Stimulated activated CD8-positive, alpha-beta memory T cell treated with anti-CD3 and anti-CD28 coated beads, Interleukin-7, amount 100 ng/mL, for 1 hour (primary cell): ENCODE data around the gene SMIM21.

ENCODE experiments used
- DNase-seq, 2 donors: peaks; one replicate each; pipeline ENCODE4 v3.0.0-alpha.2; 2020; ENCODE audit warnings: low read depth in 2 of 2

The SMIM21 gene

DNA sequence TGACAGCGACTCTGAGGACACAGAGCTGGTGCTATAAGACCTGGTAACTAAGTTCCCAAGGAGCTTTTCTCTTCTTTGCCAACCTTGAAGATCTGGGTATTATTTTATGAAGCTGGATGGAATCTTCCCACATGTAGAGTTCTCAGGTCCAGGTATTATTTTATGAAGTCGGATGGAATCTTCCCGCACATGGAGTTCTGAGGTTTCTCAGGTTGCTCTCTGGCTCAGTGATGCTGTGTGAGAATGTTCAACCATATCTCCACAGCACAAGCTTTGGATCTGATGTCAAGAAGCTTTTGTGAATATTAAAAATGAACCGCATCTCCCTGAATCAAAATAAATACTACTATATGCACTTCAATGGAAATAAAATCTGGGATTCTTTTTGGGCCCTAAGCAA, at the start of gene SMIM21:
SMIM21 (minus strand) TSS at position 101 of the 400 bp plus-strand sequence. CDS start 140 bp downstream, outside the sequence.
- DNase-seq, result no peak

DNA sequence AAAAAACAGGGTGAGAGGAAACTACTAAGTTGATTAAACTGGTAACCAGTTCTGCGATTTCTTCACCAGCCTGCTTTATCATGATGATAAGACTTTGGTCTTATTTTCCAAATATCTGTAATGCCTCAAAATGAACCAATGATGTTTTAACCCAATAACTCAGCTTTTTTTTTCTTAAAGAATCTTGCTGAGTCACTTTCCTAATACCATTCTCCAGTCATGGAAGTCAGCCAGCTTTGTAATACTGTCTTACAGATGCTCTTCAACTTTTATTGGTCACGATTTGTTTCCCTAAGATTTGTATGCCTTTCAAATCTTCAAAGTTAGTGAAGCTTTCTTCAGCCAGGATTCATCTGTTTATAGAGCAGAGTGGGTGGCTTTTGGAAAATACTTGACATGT, 47.7 kb upstream of the SMIM21 start:
- no peak for DNase-seq

DNA sequence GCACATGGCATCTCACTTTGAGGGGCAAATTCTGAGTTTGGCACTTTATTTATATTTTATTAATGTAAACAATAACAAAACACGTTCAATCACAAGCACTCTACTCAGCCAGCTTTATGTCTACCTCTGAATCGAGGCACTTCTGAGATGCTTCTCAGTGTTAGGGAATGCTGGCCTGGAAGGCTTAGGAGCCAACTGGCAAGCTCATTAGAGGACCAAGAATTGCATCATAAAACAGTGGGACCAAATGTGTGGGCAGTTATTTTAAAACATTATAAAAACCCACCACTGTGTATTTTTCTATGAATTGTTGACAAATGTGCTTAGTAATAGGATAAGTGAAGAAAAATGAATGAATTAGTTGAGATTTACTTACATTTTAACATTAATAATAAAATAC, 46.8 kb upstream of the SMIM21 start:
- DNase-seq, result no peak

DNA sequence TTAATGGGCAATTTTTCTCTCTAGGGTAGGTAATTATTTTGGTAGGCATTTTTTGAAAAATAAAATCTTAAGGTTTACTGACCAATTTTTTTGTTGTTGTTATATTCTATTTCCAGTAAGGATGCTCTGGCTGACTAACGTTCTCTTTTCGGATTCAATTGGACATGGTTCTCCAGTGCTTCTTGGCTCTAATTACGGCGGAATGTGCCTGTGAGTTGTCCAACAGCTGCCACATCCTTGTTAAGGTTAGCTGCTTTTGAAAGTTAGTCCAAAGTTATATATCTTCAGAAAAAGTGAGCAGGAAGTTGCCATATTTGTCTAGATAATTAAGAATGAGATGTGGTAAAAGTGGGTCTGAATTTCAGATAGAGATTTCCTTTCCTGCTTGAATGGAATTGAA, 45.8 kb upstream of the SMIM21 start:
- DNase-seq, result no peak

DNA sequence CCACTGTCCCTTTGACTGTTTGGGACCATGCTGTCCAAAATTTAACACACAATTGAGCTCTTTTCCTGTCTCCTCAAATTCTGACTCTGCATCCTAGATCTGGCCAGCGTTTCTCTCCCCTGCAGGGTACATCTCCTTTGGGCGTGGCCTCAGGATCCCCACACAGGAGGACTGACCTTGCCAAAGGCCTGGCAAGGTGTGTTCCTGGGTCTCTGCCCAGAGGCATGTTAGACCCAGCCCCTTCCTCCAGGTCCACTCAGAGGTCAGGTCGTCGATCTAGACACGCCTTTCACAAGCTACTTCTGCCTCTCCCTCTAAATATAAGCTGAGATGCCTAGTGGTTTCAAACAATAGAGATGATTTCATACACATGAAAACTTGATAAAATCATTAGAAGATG, 45.4 kb upstream of the SMIM21 start:
- DNase-seq, result no peak

DNA sequence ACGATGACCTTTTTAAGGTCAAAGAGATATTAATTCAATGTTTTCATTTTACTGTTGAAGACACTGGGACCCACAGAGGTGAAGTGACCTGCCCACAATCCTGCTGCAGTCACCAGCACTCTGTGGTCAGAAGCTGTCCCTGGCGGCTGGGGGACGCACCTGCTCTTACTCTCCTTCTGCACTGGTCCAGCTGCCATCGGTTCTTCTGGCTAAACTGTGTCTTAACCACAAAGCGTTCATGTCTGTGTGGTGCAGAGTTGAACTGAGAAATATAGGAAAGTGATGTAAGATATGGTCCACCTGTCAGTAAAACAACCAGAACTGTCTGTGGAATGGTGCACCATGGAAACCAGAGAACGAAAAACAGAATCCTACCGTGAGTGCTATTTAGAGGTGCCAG, 44.9 kb upstream of the SMIM21 start:
- no peak for DNase-seq

DNA sequence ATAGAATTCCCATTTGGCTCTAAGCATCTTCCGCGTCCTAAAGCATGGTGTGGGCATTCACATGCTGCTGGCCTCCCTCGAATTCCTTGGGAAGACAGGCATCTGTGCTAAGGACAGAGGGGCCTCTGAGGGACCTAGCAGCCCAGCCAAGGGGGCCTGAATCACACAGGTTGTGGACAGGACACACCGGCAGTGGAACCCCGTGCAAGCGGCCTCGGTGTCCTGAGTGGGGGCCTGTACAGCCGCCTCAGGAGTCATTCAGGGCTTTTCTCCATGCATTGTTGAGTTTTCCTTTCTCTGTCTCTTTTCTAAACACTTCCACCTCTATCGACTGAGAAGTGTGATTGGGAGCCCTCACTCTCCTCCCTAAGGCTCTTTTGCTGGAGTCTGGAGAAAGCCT, 44.3 kb upstream of the SMIM21 start:
- DNase-seq, result no peak

DNA sequence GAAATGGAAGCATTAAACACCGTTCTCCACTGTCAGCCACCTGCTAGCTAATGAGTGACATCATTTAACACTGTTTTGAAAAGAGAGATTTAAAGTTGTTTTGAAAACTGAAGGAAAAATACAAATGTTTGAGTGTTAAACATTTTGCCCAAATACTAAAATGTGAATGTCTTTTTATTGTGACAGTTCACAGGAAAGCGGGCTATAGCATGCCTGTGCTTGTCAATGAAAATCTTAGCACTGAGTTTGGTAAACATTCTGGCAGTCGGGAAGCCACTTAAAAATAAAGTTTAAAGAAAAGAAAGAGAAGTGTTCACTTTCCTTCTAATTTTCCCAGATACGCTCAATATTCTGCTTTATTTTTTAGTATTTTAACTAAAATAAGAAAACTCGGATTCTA, 40.3 kb upstream of the SMIM21 start:
- DNase-seq, result no peak

DNA sequence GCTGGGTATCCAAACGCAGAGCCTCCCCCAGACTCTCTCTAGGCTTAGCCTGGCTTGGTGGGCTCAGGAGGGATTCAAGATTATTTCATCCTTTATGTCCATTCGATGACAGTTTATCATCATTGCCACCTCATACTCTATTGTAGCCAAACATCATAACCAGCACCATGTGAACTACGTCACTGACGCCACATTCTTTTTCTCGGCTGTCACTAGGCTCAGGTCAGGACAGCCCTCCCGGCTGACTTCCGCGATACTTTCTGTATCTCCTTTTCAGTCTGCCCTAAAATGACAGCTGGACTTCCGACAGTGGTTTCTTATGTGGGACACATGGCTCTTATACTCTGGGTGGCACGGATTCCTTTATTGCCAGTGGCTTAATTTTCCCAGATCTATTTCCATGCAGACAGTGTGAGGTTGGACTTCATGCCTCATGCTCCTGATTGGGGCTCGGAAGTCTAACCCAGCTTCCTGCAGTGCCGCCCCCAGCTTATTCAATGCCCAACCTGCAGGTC, 39.8 kb upstream of the SMIM21 start:
- no peak for DNase-seq

DNA sequence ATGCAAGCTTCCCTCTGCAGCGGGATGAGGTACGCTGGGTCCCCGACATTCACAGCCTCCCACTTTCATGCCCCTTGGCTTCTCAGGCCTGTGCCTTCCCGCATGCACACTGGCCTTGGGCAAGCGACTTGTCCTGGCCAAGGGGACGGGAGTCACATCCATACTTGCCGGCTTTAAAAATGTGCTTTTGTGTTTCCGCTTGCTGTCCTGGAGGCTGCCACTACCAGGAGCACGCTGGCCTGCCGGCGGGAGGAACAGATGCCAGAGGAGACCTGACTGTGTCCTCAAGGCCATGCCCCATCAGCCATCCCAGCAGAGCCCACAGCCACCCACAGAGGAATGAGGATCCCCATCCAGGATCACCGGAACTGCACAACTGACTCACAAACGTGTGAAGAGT, 36.9 kb upstream of the SMIM21 start:
- DNase-seq, result no peak

DNA sequence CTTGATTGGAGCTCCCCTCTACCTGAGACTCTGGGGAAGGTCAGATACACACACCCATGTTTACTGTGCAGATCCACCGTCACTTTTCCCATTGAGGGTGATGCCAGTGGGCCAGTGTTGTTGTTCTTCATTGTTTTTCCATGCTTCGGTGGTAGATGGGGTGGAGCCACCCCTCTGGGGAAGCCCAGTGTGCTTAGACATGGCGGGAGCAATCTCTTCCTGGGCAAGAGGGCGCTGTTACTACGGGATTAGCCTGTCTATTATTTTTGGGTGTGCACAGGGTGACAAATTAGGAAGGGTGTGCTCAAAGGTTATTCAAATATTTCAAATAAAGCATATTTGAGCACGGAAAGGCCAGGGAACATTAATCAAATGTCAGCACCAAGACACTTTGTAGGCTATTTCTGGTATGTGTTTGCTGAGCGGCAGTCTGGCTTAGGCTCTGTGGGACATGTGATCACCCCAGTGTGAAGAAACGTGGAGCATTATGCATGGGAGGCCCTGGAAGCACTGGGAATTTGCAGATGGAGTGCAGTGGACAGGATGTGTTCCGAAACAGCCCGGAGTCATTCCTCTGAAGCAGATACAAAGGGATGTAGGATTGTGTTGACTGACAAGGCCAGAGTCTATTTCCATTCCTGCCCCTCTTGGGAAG, 34.8 kb upstream of the SMIM21 start:
- no peak for DNase-seq

DNA sequence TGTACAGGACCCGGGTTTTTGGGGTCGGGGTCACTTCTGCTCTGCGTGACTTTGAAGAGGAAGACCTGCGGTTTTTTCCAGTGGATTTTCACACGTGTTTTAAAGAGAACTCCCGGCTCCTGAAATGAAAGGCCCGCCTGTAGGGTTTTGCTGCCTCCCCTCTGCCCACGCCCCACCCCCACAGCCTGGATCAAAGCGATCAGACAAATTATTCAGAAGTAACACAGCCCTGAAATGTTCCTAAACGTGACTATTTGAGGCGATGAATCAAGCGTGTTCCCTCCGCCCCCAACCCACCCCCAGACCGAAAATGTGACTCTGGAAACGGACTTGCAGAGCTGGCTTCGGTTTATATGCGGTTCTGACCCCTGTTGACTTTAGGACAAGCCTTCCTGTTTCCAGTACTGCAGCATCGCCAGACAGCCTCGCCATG, 28.7 kb upstream of the SMIM21 start:
- no peak for DNase-seq

DNA sequence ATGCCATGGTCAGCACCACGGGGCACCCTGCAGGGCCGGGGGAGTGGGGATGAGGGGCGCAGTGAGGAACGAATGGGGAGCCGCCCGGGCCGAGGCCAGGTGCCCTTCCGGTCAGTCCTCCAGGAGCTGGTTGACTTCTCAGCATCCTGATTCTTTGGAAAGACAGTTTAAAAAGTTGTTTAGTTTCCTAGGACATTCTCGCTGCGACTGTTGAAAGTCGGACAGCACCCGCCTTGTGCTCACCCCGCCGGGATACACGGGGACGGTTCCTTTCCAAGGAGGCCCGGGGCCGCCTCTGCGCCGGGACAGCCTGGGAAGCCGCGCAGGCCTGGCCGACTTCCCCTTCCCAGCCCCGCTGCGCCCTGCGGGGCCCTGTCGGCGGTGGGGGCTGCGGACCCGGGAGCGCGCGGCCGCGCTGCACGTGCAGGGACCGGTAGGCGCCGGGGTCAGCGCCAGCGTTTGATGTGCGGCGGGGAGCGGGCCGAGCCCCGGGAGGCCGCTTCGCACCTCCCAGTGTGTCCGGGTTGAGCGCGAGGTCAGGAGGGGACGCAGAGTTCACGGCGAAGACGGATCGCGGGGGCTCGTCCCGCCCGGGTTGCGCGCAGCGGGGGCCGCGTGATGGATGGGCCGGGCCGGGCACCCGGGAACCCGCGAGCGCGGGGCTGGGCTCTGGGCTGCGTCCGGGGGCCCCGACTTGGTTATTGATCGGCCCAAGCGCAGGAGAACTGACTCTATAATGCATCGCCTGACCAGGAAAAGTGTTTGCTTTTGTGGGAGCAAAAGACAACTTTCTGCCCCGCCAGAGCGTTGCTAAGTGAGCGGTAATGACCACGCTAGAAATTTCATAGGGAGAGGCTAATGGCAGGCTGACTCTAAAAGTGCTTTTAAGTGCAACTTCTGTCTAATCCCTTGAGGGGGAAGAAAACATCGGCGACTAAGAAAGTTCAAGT, 28.0 kb upstream of the SMIM21 start:
- no peak for DNase-seq

DNA sequence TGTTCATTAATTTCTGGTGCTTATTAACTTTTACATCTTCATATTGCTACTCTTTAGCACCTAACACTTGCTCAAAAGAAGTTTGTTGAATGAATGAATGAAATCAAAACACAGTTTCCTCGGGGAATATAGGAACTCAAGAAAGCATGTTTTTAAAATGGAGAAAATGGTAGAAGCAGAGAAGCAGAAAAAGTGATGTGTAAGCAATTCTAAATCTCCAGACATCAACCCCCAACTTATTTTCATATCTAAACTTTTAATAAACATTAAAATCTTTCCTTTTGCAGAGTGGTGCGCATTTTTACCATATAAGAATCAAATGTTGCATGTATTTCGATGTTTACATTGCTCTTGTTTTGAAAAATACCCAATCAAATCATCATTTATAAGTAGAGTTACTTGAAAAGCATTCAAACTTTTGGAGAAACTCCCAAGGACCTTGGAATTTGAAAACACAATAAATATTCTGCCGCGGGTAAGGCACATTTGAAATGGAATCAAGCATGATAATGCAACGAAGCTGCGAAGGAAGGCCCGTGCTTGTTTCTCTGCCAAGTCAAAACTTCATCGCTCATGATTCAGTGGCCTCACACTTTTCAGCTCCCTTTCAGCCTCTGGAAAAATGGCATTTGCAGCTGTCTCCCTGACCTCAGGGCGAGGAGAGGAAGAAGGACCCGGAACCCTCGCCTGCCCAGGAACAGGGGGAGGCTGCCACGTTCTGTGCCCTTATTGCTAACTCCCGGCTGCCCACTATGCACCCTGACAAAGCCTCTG, 26.7 kb upstream of the SMIM21 start:
- DNase-seq, result no peak

DNA sequence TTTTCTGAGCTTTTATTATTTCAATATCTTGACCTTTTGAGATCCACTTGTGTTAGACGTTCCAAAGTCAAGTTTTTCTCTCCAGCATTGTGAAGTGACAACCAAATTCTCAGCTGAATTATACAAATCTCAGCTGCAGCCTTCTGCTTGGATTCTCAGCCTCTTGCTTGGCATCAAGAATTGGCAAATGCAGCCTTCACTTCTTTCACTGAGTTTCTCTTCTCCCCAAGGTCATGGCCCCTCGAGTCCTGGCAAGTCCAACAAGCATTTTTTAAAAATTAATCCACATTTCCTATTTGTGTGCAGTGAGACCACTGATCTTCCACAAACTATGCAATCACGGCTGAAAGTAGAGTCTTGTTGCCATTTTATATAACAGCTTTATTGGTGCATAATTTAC, 23.4 kb upstream of the SMIM21 start:
- DNase-seq, result no peak

DNA sequence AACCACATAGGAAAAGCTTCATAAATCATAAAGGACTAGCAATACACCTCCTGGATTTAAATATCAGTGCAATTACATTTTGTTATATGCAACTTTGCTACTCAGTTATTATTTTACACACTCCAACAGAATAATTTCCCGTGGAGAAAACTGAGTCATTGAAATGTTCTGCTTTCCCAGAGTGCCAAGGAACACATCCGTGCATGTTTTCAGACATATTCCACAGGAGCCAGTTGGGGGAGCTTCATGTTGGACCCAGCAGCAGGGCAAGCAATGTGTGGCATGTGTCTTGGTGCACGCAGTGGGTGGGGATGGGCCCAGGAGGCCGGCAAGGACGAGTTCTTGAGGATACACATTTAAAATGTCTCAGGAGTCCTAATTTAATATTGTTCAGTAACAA, 14.4 kb upstream of the SMIM21 start:
- no peak for DNase-seq

DNA sequence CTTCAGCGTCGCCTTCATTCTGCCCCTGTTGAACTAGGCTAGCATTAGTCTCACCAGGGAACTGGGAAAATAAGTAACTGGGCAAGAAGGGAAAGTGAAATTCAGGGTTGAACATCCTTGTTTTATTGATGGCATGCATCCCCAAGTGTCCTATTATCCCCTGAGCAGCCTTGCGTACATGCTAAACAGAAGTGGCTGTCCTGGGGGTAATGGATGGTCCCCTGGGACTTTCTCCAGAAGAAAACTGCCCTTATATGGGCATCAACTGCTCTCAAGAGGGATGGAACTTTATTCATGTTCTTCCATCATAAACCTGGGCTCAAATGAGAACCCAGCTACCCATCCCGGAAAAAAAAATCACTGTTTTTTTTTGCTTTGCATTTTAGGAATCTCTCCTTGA, 11.8 kb upstream of the SMIM21 start:
- DNase-seq, result no peak

DNA sequence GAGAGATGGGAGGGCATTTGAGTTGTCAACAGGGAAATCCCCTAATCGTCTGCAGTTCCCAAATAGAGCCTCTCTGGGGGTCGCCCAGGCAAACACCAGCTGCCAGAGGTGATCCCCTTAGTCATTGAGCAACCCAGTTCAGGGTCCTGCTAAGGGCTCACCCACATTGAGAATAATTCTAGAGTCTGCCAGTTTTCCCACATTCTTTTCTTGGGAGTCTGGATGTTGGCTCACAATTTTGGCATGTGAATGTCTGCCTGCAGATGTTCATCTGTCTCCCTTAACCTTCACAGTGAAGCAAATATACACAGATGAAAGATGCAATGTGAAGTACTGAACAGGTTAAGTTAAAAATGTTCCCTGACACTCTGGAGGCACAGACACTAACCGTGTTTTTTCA, 11.4 kb upstream of the SMIM21 start:
- no peak for DNase-seq

DNA sequence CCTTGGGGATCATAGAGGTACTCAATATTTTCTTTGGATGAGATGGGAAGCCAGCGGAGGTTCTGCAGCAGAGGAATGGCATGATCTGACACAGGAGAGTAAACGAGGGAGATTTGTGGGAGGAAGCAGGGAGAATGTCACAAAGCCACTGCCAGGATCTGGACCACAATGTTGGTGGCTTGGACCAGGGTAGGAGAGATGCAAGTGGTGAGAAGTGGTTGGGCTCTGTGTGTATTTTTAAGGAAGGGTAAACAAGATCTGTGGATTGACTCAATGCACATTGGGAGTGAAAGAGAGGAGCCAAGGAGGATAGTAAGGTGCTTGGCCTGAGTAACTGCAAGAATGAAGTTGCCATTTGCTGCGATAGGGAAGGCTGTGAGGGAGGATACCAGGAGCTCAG, 10.5 kb upstream of the SMIM21 start:
- no peak for DNase-seq

DNA sequence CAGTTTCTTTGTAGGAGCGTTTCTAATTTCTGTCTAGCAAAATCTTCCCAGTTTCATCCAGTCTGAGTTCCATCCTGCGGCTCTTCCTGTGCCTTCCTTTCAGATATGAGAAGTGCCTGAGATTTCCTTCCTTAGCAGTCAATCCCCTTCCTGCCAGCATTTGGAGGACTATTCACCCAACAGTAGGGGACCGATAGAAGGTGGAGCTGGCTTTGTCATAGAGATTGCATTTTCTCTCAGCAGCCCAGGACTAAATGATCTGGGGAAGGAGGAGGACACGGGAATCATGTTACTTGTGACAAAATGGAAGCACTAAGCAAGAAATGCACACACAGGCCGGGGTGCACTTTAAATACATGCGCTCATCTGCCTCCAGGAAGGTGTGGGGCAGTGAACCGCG, 5.6 kb upstream of the SMIM21 start:
- no peak for DNase-seq

DNA sequence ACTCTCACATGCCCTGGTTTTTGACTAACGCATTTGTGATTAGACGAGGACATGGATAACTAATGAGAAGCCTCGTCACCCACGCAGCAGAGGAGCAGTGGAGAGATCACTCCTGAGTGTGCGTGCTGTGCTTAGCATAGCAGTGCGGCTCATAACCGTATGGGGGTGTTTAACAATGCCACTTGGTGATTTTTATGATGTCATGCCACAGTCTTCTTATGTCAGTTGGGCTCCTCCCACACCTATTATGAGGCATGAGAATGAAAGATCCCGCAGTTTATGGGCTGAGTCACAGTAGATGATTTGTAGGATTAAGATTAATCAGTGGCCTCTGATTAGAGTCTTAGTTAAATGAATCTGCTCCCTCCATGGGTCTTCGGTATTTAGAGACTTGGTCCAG, 2.5 kb upstream of the SMIM21 start:
- DNase-seq, result no peak

DNA sequence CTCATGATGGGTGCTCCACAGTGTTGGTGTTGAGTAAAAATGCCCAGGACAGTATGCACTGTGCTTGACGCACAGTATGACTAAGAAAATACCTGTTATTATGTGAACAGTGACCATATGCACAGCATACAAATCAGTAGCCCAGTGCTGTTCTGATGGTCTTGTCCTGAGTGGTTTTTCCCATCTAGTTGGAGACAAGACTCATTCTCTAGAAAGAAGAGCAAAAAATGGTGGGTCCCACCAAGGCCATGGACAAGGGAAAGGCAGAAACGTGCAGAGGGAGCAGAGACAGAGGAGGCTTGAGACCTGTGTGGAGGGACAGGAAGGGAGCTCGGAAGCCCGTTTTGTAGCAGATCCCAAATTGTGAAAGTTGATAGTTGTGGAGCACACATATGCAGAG, 987 bp upstream of the SMIM21 start:
- no peak for DNase-seq
